ENCODE measurements around the gene UBE2B. TPM values are rescaled to one million over a fixed set of nuclear protein-coding genes. Genes with fewer than 3 reads are reported as not detected.

The UBE2B gene
- polyA plus RNA-seq, 1 donor from 2014 or later: 128 TPM

DNA sequence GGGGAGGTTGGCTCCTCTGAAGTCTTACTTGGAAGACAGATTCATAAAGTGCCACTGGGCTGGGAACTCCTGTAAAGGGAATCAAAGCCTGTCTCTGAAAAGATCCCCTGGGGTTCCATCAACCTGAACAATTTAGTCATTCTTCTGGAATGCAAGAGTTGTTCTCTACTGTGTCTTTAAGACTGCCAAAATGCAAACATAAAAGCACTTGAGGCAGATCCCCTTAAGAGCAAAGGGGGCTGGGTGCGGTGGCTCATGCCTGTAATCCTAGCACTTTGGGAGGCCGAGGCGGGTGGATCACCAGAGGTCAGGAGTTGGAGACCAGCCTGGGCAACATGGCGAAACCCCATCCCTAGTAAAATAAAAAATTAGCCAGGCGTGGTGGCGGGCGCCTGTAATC is 23.6 kb downstream of the UBE2B start:
- Histone ChIP-seq H3K27ac (ENCODE audit: low read length) (no peak overlapping the region), H3K4me3 (ENCODE audit: low read length) (no peak overlapping the region), H3K4me2 (ENCODE audit: low read length) (no peak overlapping the region), H3K9me2 (ENCODE audit: insufficient read depth, low read length) (no peaks in the 10 kb centered on the region), H3K36me3 (ENCODE audit: insufficient read depth, low read length) (peaks cover 4% of the 10 kb centered on the region), H3K9me3 (ENCODE audit: low read length) (no peaks in the 10 kb centered on the region), H4K20me1 (ENCODE audit: insufficient read depth) (no peaks in the 10 kb centered on the region), H3K79me2 (replicated peaks; ENCODE audit: insufficient read depth, low read length) (peaks cover 4% of the 10 kb centered on the region), H2AFZ (ENCODE audit: low read depth, low read length) (no peak overlapping the region), H3K27me3 (ENCODE audit: insufficient read depth, low read depth, low read length) (no peaks in the 10 kb centered on the region), H3F3A (ENCODE audit: insufficient read depth, low read length, poor library complexity, severe bottlenecking) (no peaks in the 10 kb centered on the region), H3K9ac (ENCODE audit: low read length) (no peak overlapping the region)
- TF ChIP-seq, protein P1, sequence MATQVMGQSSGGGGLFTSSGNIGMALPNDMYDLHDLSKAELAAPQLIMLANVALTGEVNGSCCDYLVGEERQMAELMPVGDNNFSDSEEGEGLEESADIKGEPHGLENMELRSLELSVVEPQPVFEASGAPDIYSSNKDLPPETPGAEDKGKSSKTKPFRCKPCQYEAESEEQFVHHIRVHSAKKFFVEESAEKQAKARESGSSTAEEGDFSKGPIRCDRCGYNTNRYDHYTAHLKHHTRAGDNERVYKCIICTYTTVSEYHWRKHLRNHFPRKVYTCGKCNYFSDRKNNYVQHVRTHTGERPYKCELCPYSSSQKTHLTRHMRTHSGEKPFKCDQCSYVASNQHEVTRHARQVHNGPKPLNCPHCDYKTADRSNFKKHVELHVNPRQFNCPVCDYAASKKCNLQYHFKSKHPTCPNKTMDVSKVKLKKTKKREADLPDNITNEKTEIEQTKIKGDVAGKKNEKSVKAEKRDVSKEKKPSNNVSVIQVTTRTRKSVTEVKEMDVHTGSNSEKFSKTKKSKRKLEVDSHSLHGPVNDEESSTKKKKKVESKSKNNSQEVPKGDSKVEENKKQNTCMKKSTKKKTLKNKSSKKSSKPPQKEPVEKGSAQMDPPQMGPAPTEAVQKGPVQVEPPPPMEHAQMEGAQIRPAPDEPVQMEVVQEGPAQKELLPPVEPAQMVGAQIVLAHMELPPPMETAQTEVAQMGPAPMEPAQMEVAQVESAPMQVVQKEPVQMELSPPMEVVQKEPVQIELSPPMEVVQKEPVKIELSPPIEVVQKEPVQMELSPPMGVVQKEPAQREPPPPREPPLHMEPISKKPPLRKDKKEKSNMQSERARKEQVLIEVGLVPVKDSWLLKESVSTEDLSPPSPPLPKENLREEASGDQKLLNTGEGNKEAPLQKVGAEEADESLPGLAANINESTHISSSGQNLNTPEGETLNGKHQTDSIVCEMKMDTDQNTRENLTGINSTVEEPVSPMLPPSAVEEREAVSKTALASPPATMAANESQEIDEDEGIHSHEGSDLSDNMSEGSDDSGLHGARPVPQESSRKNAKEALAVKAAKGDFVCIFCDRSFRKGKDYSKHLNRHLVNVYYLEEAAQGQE (IDR thresholded peaks at IDR 0.05; ENCODE audit: borderline replicate concordance): no peak
- no peak for TF ChIP-seq EZH2 (IDR thresholded peaks at IDR 0.05; ENCODE audit: borderline replicate concordance, insufficient read depth, low read length, poor library complexity, severe bottlenecking)
- no peak for TF ChIP-seq POLR2AphosphoS5 (IDR thresholded peaks at IDR 0.05)
- no peak for TF ChIP-seq SMC3 (conservative IDR thresholded peaks at IDR 0.05; ENCODE audit: poor library complexity)
- TF ChIP-seq TAF1 (IDR thresholded peaks at IDR 0.05; ENCODE audit: low read depth): no peak
- TF ChIP-seq EP300 (conservative IDR thresholded peaks at IDR 0.05; ENCODE audit: poor library complexity, severe bottlenecking): no peak
- TF ChIP-seq, protein P2, sequence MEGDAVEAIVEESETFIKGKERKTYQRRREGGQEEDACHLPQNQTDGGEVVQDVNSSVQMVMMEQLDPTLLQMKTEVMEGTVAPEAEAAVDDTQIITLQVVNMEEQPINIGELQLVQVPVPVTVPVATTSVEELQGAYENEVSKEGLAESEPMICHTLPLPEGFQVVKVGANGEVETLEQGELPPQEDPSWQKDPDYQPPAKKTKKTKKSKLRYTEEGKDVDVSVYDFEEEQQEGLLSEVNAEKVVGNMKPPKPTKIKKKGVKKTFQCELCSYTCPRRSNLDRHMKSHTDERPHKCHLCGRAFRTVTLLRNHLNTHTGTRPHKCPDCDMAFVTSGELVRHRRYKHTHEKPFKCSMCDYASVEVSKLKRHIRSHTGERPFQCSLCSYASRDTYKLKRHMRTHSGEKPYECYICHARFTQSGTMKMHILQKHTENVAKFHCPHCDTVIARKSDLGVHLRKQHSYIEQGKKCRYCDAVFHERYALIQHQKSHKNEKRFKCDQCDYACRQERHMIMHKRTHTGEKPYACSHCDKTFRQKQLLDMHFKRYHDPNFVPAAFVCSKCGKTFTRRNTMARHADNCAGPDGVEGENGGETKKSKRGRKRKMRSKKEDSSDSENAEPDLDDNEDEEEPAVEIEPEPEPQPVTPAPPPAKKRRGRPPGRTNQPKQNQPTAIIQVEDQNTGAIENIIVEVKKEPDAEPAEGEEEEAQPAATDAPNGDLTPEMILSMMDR (IDR thresholded peaks at IDR 0.05; ENCODE audit: poor library complexity, severe bottlenecking): no peak
- TF ChIP-seq MXI1 (conservative IDR thresholded peaks at IDR 0.05; ENCODE audit: poor library complexity, severe bottlenecking): no peak
- TF ChIP-seq RAD21 (conservative IDR thresholded peaks at IDR 0.05): no peak

- Histone ChIP-seq H3K27ac (ENCODE audit: low read length) (no peak overlapping the region), H3K27me3 (ENCODE audit: insufficient read depth, low read depth, low read length) (no peaks in the 10 kb centered on the region), H3K9me3 (ENCODE audit: low read length) (no peaks in the 10 kb centered on the region), H3K36me3 (ENCODE audit: insufficient read depth, low read length) (peaks cover 4% of the 10 kb centered on the region), H3F3A (ENCODE audit: insufficient read depth, low read length, poor library complexity, severe bottlenecking) (no peaks in the 10 kb centered on the region), H3K4me2 (ENCODE audit: low read length) (no peak overlapping the region), H3K4me3 (ENCODE audit: low read length) (no peak overlapping the region), H3K79me2 (replicated peaks; ENCODE audit: insufficient read depth, low read length) (no peaks in the 10 kb centered on the region), H3K9me2 (ENCODE audit: insufficient read depth, low read length) (no peaks in the 10 kb centered on the region), H4K20me1 (ENCODE audit: insufficient read depth) (no peaks in the 10 kb centered on the region), H2AFZ (ENCODE audit: low read depth, low read length) (no peak overlapping the region), H3K9ac (ENCODE audit: low read length) (no peak overlapping the region)
- TF ChIP-seq MXI1 (conservative IDR thresholded peaks at IDR 0.05; ENCODE audit: poor library complexity, severe bottlenecking) (no peak), TAF1 (IDR thresholded peaks at IDR 0.05; ENCODE audit: low read depth) (no peak), POLR2AphosphoS5 (IDR thresholded peaks at IDR 0.05) (no peak), EP300 (conservative IDR thresholded peaks at IDR 0.05; ENCODE audit: poor library complexity, severe bottlenecking) (no peak), RAD21 (conservative IDR thresholded peaks at IDR 0.05) (no peak), SMC3 (conservative IDR thresholded peaks at IDR 0.05; ENCODE audit: poor library complexity) (no peak), EZH2 (IDR thresholded peaks at IDR 0.05; ENCODE audit: borderline replicate concordance, insufficient read depth, low read length, poor library complexity, severe bottlenecking) (no peak)
- TF ChIP-seq, protein P1 (IDR thresholded peaks at IDR 0.05; ENCODE audit: borderline replicate concordance): no peak
- TF ChIP-seq, protein P2 (IDR thresholded peaks at IDR 0.05; ENCODE audit: poor library complexity, severe bottlenecking): no peak
Measured at GRCh38 chr5:134396274-134396673, 24.9 kb downstream of the UBE2B start.
